Measurements from ENCODE around the gene MYL11.

GRCh38 chr16:30421010-30421409 lies 46.4 kb downstream of the MYL11 start:
- TF ChIP-seq CTCF (IDR thresholded peaks at IDR 0.05; ENCODE audit: insufficient read depth, low read length) = no peak
- no peak for TF ChIP-seq REST (IDR thresholded peaks at IDR 0.05; ENCODE audit: insufficient replicate concordance, low read depth)
- TF ChIP-seq POLR2AphosphoS5 (IDR thresholded peaks at IDR 0.05; ENCODE audit: low read depth) = no peak
- TF ChIP-seq SPI1 (IDR thresholded peaks at IDR 0.05; ENCODE audit: borderline replicate concordance, low read depth) = no peak
